Activated naive CD4-positive, alpha-beta T cell treated with anti-CD3 and anti-CD28 coated beads, Interleukin-2, amount 10 ng/mL, durations not matched to agents 7 days and 5 days (primary cell): ENCODE measurements around the gene DNAJB8.

Experiments
- CTCF ChIA-PET: fragments of 350-600 bp; sonication (Branson Sonifier 250); formaldehyde crosslinking; loops from one replicate; lab custom pipeline; 2021; ENCODE audit warnings: antibody characterized with exemption; lab: Charles Lee
- DNase-seq: peaks from one replicate; pipeline ENCODE4 v3.0.0-alpha.2; 2020
- H3K27ac Mint-ChIP-seq: one replicate; pipeline ENCODE4 v1.8.0; 2021; ENCODE audit warnings: mild to moderate bottlenecking, moderate library complexity, mixed read lengths
- H3K27me3 Mint-ChIP-seq: one replicate; pipeline ENCODE4 v1.8.0; 2021; ENCODE audit warnings: mild to moderate bottlenecking, mixed read lengths
- H3K36me3 Mint-ChIP-seq: one replicate; pipeline ENCODE4 v1.8.0; 2021; ENCODE audit warnings: mixed read lengths
- H3K4me1 Mint-ChIP-seq: one replicate; pipeline ENCODE4 v1.8.0; 2021; ENCODE audit warnings: mixed read lengths
- H3K4me3 Mint-ChIP-seq: one replicate; pipeline ENCODE4 v1.8.0; 2021; ENCODE audit warnings: mild to moderate bottlenecking, moderate library complexity, mixed read lengths
- H3K9me3 Mint-ChIP-seq: one replicate; pipeline ENCODE4 v1.8.0; 2021; ENCODE audit warnings: mixed read lengths

DNAJB8 gene

GRCh38 chr3:128424508-128425069, 42.1 kb downstream of the DNAJB8 start:
- Mint-ChIP-seq H3K4me3 (no peak overlapping the region), H3K27me3 (peaks cover 30% of the 10 kb centered on the region), H3K4me1 (no peaks in the 10 kb centered on the region), H3K9me3 (no peaks in the 10 kb centered on the region), H3K36me3 (no peaks in the 10 kb centered on the region), H3K27ac (no peak overlapping the region)
- DNase-seq: no peak
- CTCF ChIA-PET: interaction anchor here (1.2 to 4.4 kb wide), 3 partner anchors 73 to 330 kb away, joined by 3 to 62 read pairs (median 19); no protein-coding TSS in a partner anchor

DNA sequence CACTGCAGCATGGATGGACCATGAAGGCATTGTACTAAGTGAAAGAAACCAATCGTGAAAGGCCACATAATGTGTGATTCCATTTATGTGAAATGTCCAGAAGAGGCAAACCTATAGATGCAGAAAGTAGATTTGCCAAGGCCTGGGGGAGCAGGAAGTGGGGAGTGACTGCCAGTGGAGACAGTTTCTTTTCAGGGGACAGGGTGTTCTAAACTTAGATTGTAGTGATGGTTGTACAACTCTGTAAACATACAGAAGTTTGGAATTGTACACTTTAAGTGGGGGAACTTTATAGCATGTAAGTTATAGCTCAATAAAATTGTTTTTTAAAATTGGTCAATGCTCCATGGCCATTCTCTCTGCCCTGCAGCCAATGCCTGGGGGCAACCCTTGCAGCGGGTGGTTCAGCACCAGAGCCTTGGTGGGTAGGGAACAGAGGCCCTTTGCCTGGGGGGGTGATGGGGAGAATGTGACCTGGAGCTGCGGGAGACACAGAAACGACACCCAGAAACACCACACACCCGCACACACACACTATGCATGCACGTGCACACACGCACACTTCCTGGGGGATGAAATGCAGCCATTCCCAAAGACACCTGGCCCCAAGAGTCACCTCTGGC, 43.1 kb downstream of the DNAJB8 start:
- peaks cover 21% of the 10 kb centered on the region for H3K27me3 Mint-ChIP-seq
- H3K27ac Mint-ChIP-seq: no peak overlapping the region

DNA sequence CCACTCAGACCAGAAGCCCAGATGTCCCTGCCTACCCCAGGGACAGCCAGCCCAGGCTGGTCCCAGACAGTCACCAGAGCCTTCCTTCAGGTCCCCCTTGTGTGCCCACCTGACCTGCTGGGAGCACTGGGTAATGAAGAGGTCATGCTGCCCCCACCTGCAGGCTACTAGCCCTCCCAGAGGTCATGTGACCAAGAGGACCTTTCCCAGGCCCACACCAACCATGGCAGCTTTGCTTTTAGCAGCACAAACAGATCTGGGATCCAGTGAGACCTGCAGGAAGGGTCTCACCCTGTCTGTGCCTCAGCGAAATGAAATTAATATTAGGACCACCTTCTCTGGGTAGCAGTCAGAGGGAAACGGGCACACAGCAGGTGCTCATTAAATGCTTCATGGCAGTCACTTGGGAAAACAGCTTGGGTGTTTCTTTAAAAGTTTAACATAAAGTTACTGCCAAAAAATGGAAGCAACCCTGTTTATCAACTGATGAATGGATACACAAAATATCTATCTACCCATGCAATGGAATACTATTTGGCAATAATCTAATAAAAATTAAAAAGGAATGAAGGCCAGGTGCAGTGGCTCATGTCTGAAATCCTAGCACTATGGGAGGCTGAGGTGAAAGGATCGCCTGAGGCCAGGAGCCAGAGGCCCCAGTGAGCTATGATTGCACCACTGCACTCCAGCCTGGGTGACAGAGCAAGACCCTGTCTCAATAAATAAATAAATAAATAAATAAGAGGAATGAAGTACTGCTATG, 43.7 kb downstream of the DNAJB8 start:
- Mint-ChIP-seq H3K27me3 (peaks cover 14% of the 10 kb centered on the region), H3K4me1 (no peaks in the 10 kb centered on the region), H3K4me3 (no peak overlapping the region), H3K36me3 (no peaks in the 10 kb centered on the region), H3K9me3 (no peaks in the 10 kb centered on the region), H3K27ac (no peak overlapping the region)
- CTCF ChIA-PET: interaction anchor here (0.6 to 1.1 kb wide), 3 partner anchors 76 to 880 kb away, joined by 3 read pairs; no protein-coding TSS in a partner anchor
- DNase-seq: no peak

More for the DNA sequence above, 43.1 kb downstream of the DNAJB8 start:
- H3K4me1 Mint-ChIP-seq: no peaks in the 10 kb centered on the region
- H3K36me3 Mint-ChIP-seq: no peaks in the 10 kb centered on the region
- no peak overlapping the region for H3K4me3 Mint-ChIP-seq
- CTCF ChIA-PET: interaction anchor here (0.6 to 1.2 kb wide), 3 partner anchors 182 to 880 kb away, joined by 3 read pairs; no protein-coding TSS in a partner anchor
- DNase-seq: no peak
- H3K9me3 Mint-ChIP-seq: no peaks in the 10 kb centered on the region

GRCh38 chr3:128421966-128422365, 44.7 kb downstream of the DNAJB8 start:
- peaks cover 5% of the 10 kb centered on the region for H3K27me3 Mint-ChIP-seq
- no peaks in the 10 kb centered on the region for H3K9me3 Mint-ChIP-seq
- no peaks in the 10 kb centered on the region for H3K4me1 Mint-ChIP-seq
- no peak overlapping the region for H3K27ac Mint-ChIP-seq
- DNase-seq: no peak
- H3K4me3 Mint-ChIP-seq: no peak overlapping the region
- H3K36me3 Mint-ChIP-seq: no peaks in the 10 kb centered on the region
- CTCF ChIA-PET: interaction anchor here (1.1 kb wide), 1 partner anchor 77 kb away, joined by 3 read pairs; no protein-coding TSS in a partner anchor

- no peak for DNase-seq
- no peak overlapping the region for H3K27ac Mint-ChIP-seq
- no peaks in the 10 kb centered on the region for H3K36me3 Mint-ChIP-seq
- H3K4me3 Mint-ChIP-seq: no peak overlapping the region
- CTCF ChIA-PET: interaction anchor here (1.4 kb wide), 1 partner anchor 78 kb away, joined by 3 read pairs; no protein-coding TSS in a partner anchor
- no peaks in the 10 kb centered on the region for H3K9me3 Mint-ChIP-seq
- peaks cover 5% of the 10 kb centered on the region for H3K27me3 Mint-ChIP-seq
- no peaks in the 10 kb centered on the region for H3K4me1 Mint-ChIP-seq
These were observed 45.3 kb downstream of the DNAJB8 start for GRCh38 chr3:128421439-128421836.

GRCh38 chr3:128420720-128421438, 45.8 kb downstream of the DNAJB8 start:
- CTCF ChIA-PET: interaction anchor here (1.1 to 1.4 kb wide), 2 partner anchors 78 to 186 kb away, joined by 3 read pairs; no protein-coding TSS in a partner anchor

DNA sequence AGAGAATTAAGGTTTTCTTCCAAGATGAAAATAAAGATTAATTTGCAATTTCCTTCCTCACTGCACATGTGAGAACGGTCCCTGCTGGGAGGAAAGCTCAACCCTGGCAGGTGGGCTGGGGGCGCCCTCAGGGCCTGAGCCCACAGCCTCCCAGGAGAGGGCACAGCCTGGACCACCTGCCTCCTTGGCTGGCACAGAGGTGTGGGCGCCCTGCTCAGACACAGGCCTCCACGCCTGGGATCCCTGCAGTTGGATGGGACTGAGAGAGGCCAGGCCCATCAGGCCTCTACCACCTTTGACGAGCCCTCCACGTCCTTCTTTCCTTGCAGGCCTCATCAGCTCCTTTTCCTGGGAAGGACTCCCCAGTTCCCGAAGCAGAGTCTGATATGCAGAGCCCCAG, 46.4 kb downstream of the DNAJB8 start:
- Mint-ChIP-seq H3K36me3 (no peaks in the 10 kb centered on the region), H3K4me3 (no peak overlapping the region), H3K9me3 (no peaks in the 10 kb centered on the region), H3K27ac (no peak overlapping the region), H3K27me3 (peaks cover 5% of the 10 kb centered on the region), H3K4me1 (no peaks in the 10 kb centered on the region)
- DNase-seq: no peak
- CTCF ChIA-PET: interaction anchor here (1.1 to 1.4 kb wide), 2 partner anchors 79 to 186 kb away, joined by 3 read pairs; no protein-coding TSS in a partner anchor

More at GRCh38 chr3:128420720-128421438, 45.8 kb downstream of the DNAJB8 start:
- Mint-ChIP-seq H3K4me1 (no peaks in the 10 kb centered on the region), H3K9me3 (no peaks in the 10 kb centered on the region), H3K4me3 (no peak overlapping the region), H3K27ac (no peak overlapping the region), H3K27me3 (peaks cover 5% of the 10 kb centered on the region), H3K36me3 (no peaks in the 10 kb centered on the region)
- DNase-seq: no peak

DNA sequence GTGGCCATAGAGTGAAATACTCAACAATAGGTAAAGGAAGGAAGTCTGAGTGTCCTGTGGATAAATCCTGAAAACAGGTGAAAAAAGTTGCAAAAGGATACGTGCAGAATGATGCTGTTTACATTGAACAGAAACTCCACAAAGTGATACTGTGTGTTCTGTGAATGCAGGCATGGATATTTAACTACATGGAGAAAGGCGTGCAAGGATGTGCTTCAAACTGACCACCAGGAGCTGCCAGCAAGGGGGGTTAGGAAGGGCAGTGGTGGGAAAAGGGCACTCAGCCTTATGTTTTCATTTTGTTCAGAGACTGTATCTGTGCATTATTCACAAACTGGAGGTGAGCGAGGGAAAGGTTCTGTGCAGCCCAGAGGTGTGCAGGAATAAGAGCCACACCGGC, 47.4 kb downstream of the DNAJB8 start:
- DNase-seq: no peak
- CTCF ChIA-PET: no interaction called here
- H3K9me3 Mint-ChIP-seq: no peaks in the 10 kb centered on the region
- H3K27ac Mint-ChIP-seq: no peak overlapping the region
- no peaks in the 10 kb centered on the region for H3K27me3 Mint-ChIP-seq
- no peaks in the 10 kb centered on the region for H3K4me1 Mint-ChIP-seq
- H3K36me3 Mint-ChIP-seq: no peaks in the 10 kb centered on the region
- no peak overlapping the region for H3K4me3 Mint-ChIP-seq

- no peak overlapping the region for H3K27ac Mint-ChIP-seq
- CTCF ChIA-PET: no interaction called here
- no peaks in the 10 kb centered on the region for H3K36me3 Mint-ChIP-seq
- no peaks in the 10 kb centered on the region for H3K27me3 Mint-ChIP-seq
- no peaks in the 10 kb centered on the region for H3K4me1 Mint-ChIP-seq
- no peak overlapping the region for H3K4me3 Mint-ChIP-seq
- DNase-seq: no peak
- H3K9me3 Mint-ChIP-seq: no peaks in the 10 kb centered on the region
These were observed 47.8 kb downstream of the DNAJB8 start for GRCh38 chr3:128418900-128419299.

GRCh38 chr3:128416578-128417211, 50.0 kb downstream of the DNAJB8 start:
- Mint-ChIP-seq H3K36me3 (no peaks in the 10 kb centered on the region), H3K27me3 (no peaks in the 10 kb centered on the region), H3K9me3 (no peaks in the 10 kb centered on the region), H3K4me3 (no peak overlapping the region), H3K4me1 (no peaks in the 10 kb centered on the region), H3K27ac (no peak overlapping the region)
- no peak for DNase-seq
- CTCF ChIA-PET: interaction anchor here (0.9 kb wide), 1 partner anchor 10 kb away, joined by 3 read pairs; no protein-coding TSS in a partner anchor

DNA sequence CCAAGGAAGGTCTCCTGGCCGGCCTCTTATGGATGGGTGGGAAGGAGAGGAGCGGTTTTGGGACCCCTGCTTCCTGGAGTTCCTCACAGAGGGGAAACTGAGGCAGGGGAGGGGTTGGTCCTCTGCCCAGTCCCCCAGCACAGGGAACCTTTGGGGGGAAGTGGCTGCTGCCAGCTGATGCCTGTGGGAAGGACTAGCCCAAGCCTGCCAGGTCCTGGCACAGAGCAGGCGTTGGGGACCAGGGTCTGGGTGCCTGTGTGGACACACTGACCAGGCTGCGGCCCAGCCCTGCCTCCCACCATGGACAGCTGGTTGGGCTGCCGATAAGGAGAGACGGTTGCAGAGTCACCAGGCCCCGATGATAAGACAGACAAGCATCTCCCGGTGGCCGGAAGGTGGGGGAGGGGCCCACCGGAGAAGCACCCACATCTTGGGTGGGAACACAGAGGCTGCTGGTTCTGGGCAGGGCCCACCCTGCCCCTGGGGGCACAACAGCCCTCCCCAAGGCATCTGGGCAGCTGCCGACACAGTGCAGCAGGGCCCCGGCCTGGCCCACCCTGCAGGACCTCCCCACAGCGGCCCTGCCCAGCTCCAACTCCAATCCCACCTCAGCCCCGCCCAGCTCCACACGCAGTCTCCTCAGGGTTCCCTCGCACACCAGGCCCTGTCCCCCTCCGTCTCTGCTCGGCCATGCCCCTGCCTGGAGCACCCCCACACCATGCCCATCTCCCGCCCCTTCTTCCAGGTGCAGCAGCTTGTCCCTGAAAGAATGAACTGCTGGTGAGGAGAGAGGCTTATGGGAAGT, 50.7 kb downstream of the DNAJB8 start:
- Mint-ChIP-seq H3K36me3 (no peaks in the 10 kb centered on the region), H3K4me1 (no peaks in the 10 kb centered on the region), H3K4me3 (no peak overlapping the region), H3K9me3 (no peaks in the 10 kb centered on the region), H3K27ac (no peak overlapping the region), H3K27me3 (no peaks in the 10 kb centered on the region)
- CTCF ChIA-PET: interaction anchor here (0.9 kb wide), 1 partner anchor 11 kb away, joined by 3 read pairs; no protein-coding TSS in a partner anchor
- no peak for DNase-seq

GRCh38 chr3:128415200-128415772, 51.4 kb downstream of the DNAJB8 start:
- Mint-ChIP-seq H3K36me3 (no peaks in the 10 kb centered on the region), H3K4me3 (no peak overlapping the region), H3K9me3 (no peaks in the 10 kb centered on the region), H3K27ac (no peak overlapping the region), H3K4me1 (no peaks in the 10 kb centered on the region), H3K27me3 (no peaks in the 10 kb centered on the region)
- CTCF ChIA-PET: no interaction called here
- DNase-seq: no peak
